ENCODE data around the gene VCX3A. TPM values are rescaled to one million over a fixed set of nuclear protein-coding genes. Genes with fewer than 3 reads are reported as not detected.
"Not testable (repeated sequence)": the region's sequence is repeated elsewhere in the genome, so short reads cannot be mapped to it uniquely, and the experiment has no call there.

Gene VCX3A
- total RNA-seq: not detected in 2 replicates

- DNase-seq (ENCODE audit: low read depth in 2 of 2): not testable (repeated sequence)
Observed at GRCh38 chrX:6535018-6535417, at the start of gene VCX3A. VCX3A (minus strand) TSS chrX:6535118; CDS start chrX:6534497, 621 bp downstream.

- no peak for DNase-seq (ENCODE audit: low read depth in 2 of 2)
Observed at GRCh38 chrX:6574762-6575161, 39.8 kb upstream of the VCX3A start.

GRCh38 chrX:6568031-6568430 is 33.1 kb upstream of the VCX3A start:
- no peak for DNase-seq (ENCODE audit: low read depth in 2 of 2)

- no peak for DNase-seq (ENCODE audit: low read depth in 2 of 2)
Observed at GRCh38 chrX:6558979-6559378, 24.1 kb upstream of the VCX3A start.

GRCh38 chrX:6557690-6558089 is 22.8 kb upstream of the VCX3A start:
- DNase-seq (ENCODE audit: low read depth in 2 of 2): no peak

GRCh38 chrX:6550999-6551398 is 16.1 kb upstream of the VCX3A start:
- DNase-seq (ENCODE audit: low read depth in 2 of 2): no peak

- no peak for DNase-seq (ENCODE audit: low read depth in 2 of 2)
Observed at GRCh38 chrX:6545712-6546111, 10.8 kb upstream of the VCX3A start.

GRCh38 chrX:6526564-6527136 is 8.3 kb downstream of the VCX3A start:
- no peak for DNase-seq (ENCODE audit: low read depth in 2 of 2)

GRCh38 chrX:6517376-6517775 is 17.5 kb downstream of the VCX3A start:
- no peak for DNase-seq (ENCODE audit: low read depth in 2 of 2)

- DNase-seq (ENCODE audit: low read depth in 2 of 2): no peak
Observed at GRCh38 chrX:6506444-6506843, 28.5 kb downstream of the VCX3A start.

GRCh38 chrX:6505960-6506359 is 29.0 kb downstream of the VCX3A start:
- no peak for DNase-seq (ENCODE audit: low read depth in 2 of 2)

GRCh38 chrX:6500719-6501118 is 34.2 kb downstream of the VCX3A start:
- DNase-seq (ENCODE audit: low read depth in 2 of 2): no peak

GRCh38 chrX:6498324-6498723 is 36.6 kb downstream of the VCX3A start:
- DNase-seq (ENCODE audit: low read depth in 2 of 2): no peak
